M059J (cell line): ENCODE data around the gene TMEM205. TPM values are rescaled to one million over a fixed set of nuclear protein-coding genes. Genes with fewer than 3 reads are reported as not detected.
"Not testable (repeated sequence)": the region's sequence is repeated elsewhere in the genome, so short reads cannot be mapped to it uniquely, and the experiment has no call there.

Experiments
- DNase-seq: peaks from one replicate; pipeline ENCODE4 v3.0.0-alpha.2; 2012; ENCODE audit warnings: low read depth
- total RNA-seq: library from RNA; depleted of rRNA; stranded (reverse); fragments of >200 nt; shearing (Covaris generic); gene quantifications from 2 replicates; pipeline ENCODE4 v1.2.3, GENCODE V29; 2014; rRNA removed

Gene TMEM205
- total RNA-seq, result 206 and 246 TPM in 2 replicates

DNA sequence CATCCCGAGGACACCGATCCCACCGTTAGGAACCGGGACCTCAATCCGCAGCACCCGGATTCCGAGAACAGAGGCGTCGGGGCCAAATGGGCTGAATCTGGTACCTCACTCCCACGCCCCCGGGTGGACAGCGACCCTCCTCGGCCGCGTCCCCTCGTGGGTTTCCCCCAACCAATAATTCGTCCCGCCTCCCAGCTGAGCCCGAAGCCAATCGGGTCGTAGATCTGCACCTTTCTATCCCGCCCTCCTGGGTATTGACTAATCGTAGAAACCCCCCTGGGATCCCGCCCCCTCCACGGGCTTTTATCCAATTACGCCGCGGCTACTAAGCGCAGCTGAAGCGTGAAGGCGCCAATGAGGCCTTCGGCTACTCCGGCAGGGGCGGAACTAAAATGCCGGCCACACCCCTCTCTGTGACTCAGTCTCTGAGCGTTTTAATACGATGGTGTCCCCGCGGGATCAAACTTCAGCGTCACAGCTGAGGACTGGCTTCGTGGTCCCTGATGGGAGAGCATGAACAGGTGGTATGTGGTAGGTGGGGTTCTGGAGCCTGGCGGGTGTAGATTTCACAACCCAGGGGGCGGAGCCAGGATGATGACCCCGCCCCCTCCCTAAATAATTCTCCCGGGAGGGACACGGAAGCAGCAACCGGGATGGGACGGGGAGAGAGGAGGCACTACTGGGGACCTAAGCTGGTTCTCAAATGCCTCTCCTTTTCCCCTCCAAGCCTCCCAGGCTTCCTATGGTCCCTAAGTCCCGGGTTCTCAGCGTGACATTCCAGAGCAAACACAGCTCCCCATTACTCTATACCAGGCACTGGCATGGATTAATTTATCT, at the start of gene TMEM205, which contains the start of gene CCDC159:
TSS of gene TMEM205 (minus strand) at position 165 of the 837 bp plus-strand sequence. CDS start 649 bp downstream, outside the sequence.
TSS of gene CCDC159 (plus strand) at position 416 of the 837 bp plus-strand sequence. CDS start at position 504, 88 bp downstream.
- peak; percentile 99 for DNase-seq

- no peak for DNase-seq
Measured at GRCh38 chr19:11390933-11391680, 45.0 kb upstream of the TMEM205 start.

DNA sequence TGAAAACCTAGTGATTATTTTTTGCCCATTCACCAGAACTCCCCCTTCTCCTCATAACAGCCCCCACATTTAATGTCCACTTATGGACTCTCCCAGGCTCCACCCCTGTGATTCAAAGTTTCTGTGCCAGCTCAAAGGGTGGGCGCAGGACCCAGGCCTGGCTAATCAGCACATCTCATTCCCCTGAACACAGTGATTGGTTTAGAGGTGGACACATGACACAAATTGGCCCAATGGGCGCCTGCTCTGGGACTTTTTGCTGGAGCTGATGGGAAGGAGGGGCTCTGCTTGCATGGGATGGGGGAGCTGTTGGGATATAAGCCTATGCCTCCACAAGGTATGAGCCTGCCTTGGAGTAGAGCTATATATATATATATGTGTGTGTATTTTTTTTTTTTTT, 44.3 kb upstream of the TMEM205 start:
- DNase-seq, result no peak

- DNase-seq, result no peak
Measured at GRCh38 chr19:11387162-11388034, 41.3 kb upstream of the TMEM205 start.

- DNase-seq, result no peak
Measured at GRCh38 chr19:11384778-11385129, 38.7 kb upstream of the TMEM205 start.

- DNase-seq, result no peak
Measured at GRCh38 chr19:11383706-11384048, 37.6 kb upstream of the TMEM205 start.

- peak; percentile 36 for DNase-seq
Measured at GRCh38 chr19:11382898-11383705, 37.0 kb upstream of the TMEM205 start.

DNA sequence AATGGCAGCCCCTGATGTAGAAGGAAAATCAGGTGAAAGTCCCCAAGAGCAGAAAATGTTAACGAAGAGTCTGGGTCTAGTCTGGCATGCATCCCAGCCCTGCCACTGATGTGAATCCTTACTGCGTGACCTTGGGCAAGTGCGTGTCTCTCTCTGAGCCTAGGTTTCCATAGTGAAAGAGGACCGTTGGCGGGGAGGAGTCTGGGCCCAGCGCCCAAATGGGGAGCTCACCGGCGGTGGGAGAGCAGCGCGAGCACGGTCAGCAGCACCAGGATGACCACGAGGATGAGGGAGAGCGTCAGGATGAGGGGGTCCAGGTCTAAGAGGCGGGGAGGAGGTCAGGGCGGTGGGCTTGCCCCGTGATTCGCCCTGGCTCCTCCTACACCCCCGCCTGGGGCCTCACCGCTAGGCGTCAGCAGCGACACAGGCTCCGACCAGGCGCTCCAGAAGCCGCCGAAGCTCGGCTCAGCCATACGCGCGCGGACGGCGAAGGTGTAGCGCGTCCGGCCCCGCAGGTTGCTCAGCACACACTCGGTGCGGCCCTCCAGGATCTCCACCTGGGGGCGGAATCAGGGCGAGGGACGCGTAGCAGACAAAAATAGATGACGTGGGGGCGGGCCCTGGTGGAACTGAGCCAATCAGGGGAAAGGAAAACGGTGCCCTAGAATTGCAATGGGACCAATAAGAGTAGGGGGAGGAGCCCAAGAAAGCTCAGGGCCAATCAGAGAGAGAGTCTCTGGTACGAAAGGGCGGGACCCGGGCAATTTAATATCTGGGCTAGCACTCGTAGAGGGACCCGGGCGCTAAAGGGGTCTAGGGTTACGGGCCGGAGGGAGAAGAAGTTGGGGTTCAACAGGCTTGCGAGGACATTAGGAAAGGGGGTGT, 34.8 kb upstream of the TMEM205 start:
- peak; percentile 99 for DNase-seq

- no peak for DNase-seq
Measured at GRCh38 chr19:11379857-11380350, 33.8 kb upstream of the TMEM205 start.

DNA sequence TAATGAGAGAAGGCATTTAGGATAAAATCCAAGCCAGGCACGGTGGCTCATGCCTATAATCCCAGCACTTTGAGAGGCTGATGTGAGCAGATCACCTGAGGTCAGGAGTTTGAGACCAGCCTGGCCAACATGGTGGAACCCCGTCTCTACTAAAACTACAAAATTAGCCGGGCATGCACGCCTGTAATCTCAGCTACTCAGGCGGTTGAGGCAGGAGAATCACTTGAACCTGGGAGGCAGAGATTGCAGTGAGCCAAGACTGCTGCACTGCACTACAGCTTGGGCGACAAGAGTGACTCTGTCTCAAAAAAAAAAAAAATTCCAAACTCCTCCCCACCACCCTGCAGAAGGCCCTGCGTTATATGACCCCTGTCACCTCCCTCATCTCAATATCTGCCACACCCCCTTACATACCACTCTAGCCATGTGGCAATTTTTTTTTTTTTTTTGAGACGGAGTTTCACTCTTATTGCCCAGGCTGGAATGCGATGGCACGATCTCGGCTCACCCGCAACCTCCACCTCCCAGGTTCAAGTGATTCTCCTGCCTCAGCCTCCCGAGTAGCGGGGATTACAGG, 33.3 kb upstream of the TMEM205 start:
- DNase-seq, result not testable (repeated sequence)

DNA sequence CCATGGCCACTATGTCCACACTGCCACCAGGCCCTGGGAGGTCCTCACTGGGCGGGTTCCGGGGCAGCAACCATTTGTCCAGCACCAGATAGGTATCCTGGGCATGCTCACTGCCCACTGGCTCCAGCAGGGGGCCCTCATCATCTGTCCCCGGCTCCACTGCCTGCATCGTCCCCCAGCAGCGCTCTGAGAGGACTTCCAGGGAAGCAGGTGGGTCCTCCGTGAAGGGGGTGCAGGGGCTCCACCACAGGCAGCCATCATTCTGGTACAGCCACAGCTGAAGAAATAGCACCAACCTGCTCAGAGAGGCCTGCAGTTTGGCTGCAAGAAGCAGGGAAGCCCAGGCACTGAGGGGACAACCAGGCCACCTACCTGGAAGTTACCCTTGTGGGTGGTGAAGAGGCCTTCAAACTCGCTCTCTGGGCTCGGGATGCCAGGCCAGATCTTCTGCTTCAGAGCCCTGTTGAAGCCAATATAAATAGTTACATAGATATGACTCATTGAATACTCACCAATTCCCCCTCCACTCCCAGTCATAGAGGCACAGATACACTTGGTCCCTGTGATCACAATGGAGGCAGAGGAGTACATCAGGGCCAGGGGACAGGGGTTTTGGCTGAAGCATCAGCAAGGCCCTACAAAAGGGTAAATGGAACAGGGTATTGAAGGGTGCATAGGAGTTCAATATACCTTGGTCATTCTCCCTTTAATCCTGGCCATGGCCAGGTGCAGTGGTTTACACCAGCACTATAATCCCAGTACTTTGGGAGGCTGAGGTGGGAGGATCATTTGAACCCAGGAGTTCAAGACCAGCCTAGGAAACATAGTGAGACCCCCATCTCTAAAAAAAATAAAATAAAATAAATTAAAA, 32.5 kb upstream of the TMEM205 start:
- peak; percentile 89 for DNase-seq

DNA sequence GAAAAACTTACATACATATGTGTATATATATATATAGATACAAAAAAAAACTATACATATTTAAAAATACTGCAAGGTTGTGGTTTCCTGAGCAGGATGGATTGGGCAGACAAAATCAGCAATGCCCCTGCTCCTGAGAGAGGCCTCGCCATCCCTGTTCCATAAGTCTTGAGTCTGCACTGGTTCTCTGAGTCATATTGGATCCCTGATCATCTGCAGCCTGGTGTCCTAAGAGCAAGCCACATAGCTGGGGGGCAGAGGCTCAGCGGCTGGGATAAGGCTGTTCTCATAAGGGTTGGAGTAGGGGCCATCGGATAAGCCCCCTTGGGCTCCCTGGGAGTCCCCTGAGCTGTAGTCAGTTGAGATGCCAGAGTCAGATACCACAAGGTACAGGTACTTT, 31.7 kb upstream of the TMEM205 start:
- peak; percentile 68 for DNase-seq

GRCh38 chr19:11377237-11377636, 31.2 kb upstream of the TMEM205 start:
- DNase-seq, result peak; percentile 96

- DNase-seq, result peak; percentile 32
Measured at GRCh38 chr19:11375143-11375948, 29.3 kb upstream of the TMEM205 start.

DNA sequence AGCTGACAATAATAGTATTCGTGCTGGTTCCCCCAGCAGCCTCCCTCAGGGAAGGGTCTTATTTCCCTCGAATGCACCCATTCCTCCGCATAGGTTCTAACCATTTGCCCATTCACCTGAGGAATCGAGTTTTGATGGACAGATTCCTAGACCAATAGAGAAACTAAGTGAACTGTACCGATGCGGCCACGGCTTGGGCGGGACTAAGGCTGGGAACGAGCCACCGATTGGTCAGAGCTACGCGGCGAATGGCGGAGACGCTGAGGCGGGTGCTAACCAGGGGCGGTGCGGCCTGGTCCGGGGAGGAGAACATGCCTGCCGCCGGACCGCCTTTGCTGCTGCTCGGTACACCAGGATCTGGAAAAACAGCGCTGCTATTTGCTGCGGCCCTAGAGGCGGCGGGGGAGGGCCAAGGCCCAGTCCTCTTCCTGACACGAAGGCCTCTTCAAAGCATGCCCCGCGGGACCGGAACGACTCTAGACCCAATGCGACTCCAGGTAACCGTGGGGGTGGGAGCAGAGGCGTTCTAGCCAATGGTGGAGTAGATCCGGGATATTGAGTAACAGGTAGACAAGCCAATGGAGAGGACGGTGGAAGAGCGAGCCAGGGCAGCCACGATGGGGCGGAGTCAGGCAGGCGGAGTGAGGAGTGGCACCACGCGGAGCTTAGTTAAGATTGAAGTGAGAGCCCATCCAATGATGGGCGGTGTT, 28.5 kb upstream of the TMEM205 start, which contains the start of gene SWSAP1:
TSS of gene SWSAP1 (plus strand) at position 234 of the 710 bp plus-strand sequence. CDS start at position 249, 15 bp downstream.
- peak; percentile 99 for DNase-seq

DNA sequence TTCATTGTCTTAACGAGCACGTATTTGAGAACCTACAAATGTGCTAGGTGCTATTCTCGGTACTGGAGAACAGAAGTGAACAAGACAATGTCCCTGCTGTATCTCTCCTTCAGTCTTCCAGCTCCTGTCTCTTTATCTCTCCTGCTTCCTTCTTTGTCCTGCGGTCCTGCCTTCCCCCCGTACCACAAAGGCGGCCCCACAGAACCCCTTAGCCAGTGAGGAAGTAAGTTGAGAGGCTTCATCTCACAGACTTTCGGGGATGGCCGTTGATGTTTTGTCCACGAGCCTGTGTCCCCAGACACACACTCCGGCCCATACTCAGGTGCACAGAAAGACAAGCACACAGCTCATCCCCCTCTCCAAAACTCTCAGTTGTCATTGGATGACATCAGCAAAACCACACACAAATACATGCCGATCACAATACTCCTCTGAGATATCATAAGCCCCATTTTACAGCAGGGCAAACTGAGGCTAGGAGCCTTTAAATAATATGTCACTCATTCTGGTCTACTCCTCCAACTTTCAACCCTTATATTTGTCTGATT, 27.9 kb upstream of the TMEM205 start:
- DNase-seq, result no peak
